Endometrium (tissue), 2 donors: Measurements from ENCODE around the gene MMP2.
A peak's percentile ranks its signal among the peaks of the same experiment; 100 is the strongest.

Source experiments
- FAIRE-seq: peaks from 2 replicates; lab custom pipeline; 2012; peaks lifted over from hg19 to GRCh38; lab: Jason Lieb, UNC
- donor health status: control.
- donor health status: control.

The MMP2 gene

DNA sequence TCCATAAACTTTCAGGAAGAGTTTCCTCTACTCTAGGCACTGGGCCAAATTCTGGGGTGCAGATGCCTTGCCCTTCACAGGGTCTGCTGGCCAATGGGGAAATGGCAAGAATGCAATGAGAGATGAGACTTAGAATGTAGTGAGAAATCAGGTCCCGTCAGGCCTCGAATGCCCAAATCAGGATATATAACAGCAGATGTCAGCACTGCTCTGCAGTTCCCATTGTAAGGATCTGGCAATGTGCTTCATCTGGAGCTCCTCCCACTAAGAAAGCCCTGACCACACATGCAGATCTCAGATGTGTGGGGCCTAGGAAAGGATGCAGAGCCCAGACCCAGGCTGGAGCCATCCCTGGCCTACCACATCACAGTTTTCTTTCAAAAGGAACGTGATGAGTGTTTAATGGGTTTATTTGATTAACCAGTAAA is 16.0 kb downstream of the MMP2 start:
- peak; percentile 95 for FAIRE-seq

DNA sequence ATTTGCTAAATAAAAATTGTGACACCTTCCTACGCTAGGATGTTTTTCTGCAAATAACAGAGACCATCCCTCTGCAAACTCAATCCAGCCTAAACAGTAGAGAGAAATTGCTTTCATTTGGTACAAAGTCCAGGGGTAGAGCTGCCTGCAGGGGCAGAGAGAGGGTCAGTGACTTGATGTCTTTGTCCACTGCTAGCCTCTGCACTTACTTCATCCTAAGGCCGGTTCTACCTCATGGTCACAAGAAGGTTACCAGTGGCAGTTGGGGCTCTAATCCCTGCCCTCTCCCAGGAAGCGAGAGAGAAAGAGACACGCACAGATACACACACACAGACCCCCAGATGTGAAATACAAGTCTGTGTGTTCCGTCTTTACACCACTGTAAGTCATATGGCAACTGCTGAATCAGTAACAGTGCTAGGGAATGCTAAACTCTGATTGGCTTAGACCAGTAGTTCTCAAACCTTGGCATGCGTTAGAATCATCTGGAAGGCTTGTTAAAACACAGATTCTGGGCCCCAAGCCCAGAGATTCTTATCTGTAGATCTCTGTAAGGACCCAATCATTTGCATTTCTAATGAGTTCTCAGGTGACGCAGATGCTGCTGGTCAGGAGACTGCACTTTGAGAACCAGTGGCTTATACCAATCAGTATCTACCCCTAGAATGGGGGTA is 16.8 kb downstream of the MMP2 start:
- FAIRE-seq = peak; percentile 70

DNA sequence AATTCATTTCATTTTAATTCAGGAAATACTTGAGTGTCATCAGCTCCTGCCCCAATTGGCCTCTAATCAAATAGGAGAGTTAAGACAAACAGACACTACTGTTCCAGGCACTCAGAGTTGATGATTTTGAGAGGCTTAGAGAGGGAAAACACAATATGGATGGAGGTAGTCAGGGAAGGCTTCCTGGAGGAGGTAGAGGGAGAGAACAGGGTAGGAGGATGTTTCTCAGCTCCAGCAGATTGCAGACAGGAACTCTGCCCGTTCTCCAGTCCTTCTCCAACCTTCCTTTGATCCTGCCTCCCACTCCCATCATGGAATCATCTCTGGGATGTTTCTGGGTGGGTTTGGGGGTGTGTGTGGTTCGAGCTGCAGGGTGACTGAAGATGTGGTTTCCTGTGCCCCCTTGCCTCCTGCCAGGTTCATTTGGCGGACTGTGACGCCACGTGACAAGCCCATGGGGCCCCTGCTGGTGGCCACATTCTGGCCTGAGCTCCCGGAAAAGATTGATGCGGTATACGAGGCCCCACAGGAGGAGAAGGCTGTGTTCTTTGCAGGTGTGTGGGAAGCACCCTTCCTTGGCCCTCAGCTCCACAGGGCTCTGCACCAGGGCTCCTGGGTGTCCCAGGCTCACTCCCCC is 17.6 kb downstream of the MMP2 start:
- no peak for FAIRE-seq

GRCh38 chr16:55497558-55497957 is 18.6 kb downstream of the MMP2 start:
- no peak for FAIRE-seq

GRCh38 chr16:55498101-55498500 is 19.1 kb downstream of the MMP2 start:
- FAIRE-seq = no peak

DNA sequence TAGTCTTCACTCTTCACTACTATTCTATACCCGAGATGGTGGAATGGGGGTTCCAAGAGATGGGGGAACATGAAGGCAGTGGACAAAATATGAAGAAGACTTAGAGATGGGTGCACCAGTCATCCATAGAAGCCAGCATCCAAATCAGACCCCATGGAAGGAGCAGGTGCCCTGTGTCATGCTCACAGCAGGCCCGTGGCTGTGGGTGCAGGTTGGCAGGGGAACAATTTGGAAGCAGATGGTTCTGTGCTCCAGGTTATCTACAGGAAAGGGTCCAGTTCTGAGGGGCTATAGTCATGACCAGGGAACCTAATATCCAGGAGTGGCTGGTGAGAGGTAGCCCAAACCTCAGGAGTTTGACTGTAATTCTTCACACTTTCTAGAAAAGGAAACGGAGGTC is 20.3 kb downstream of the MMP2 start:
- no peak for FAIRE-seq

GRCh38 chr16:55499951-55500529 is 21.0 kb downstream of the MMP2 start:
- no peak for FAIRE-seq

GRCh38 chr16:55500530-55501011 is 21.6 kb downstream of the MMP2 start:
- FAIRE-seq = no peak

DNA sequence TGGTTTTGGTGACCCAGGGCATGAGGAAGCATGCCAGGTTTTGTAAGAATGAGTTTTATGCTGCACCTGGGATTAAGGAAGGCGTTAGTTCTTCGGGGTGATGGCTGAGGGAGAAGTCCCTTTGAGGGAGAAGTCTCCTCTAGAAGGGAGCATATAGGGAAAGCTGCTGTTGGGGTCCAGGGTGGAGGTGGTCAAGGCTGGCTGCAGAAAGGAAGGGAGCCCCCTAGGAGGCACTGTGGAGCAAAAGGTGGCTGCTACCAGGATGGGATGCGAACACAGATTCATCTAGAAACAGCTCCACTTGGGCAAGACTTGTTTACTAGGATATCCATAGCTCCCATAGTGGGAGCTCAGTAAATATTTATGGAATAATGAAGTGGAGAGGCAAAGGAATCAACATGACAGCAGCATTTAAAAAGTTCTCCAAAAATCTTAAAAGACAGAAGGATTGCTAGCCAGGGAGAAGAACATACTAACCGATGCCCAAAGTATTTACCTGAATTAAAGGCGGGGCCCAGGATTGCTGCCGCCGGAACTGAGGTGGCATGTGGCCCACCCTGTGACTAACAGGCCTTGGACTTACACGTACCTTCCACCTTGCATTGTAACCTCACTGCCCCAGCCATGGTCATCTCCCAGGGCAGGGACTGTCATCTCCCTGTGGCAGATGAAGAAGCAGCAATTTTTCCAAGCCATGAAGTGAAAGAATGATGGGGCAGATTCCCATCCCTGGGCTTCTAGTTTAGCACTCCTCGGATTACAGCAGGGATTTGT is 22.7 kb downstream of the MMP2 start:
- no peak for FAIRE-seq

- peak; percentile 98 for FAIRE-seq
These were observed 23.9 kb downstream of the MMP2 start for GRCh38 chr16:55502801-55503366.

- peak; percentile 99 for FAIRE-seq
These were observed 24.9 kb downstream of the MMP2 start for GRCh38 chr16:55503726-55504550.

DNA sequence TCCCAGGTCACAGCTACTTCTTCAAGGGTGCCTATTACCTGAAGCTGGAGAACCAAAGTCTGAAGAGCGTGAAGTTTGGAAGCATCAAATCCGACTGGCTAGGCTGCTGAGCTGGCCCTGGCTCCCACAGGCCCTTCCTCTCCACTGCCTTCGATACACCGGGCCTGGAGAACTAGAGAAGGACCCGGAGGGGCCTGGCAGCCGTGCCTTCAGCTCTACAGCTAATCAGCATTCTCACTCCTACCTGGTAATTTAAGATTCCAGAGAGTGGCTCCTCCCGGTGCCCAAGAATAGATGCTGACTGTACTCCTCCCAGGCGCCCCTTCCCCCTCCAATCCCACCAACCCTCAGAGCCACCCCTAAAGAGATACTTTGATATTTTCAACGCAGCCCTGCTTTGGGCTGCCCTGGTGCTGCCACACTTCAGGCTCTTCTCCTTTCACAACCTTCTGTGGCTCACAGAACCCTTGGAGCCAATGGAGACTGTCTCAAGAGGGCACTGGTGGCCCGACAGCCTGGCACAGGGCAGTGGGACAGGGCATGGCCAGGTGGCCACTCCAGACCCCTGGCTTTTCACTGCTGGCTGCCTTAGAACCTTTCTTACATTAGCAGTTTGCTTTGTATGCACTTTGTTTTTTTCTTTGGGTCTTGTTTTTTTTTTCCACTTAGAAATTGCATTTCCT is 26.5 kb downstream of the MMP2 start:
- no peak for FAIRE-seq

DNA sequence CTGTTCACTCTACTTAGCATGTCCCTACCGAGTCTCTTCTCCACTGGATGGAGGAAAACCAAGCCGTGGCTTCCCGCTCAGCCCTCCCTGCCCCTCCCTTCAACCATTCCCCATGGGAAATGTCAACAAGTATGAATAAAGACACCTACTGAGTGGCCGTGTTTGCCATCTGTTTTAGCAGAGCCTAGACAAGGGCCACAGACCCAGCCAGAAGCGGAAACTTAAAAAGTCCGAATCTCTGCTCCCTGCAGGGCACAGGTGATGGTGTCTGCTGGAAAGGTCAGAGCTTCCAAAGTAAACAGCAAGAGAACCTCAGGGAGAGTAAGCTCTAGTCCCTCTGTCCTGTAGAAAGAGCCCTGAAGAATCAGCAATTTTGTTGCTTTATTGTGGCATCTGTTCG is 27.1 kb downstream of the MMP2 start:
- no peak for FAIRE-seq

GRCh38 chr16:55506708-55507107 is 27.7 kb downstream of the MMP2 start:
- no peak for FAIRE-seq

GRCh38 chr16:55508271-55508921 is 29.4 kb downstream of the MMP2 start:
- FAIRE-seq = no peak

DNA sequence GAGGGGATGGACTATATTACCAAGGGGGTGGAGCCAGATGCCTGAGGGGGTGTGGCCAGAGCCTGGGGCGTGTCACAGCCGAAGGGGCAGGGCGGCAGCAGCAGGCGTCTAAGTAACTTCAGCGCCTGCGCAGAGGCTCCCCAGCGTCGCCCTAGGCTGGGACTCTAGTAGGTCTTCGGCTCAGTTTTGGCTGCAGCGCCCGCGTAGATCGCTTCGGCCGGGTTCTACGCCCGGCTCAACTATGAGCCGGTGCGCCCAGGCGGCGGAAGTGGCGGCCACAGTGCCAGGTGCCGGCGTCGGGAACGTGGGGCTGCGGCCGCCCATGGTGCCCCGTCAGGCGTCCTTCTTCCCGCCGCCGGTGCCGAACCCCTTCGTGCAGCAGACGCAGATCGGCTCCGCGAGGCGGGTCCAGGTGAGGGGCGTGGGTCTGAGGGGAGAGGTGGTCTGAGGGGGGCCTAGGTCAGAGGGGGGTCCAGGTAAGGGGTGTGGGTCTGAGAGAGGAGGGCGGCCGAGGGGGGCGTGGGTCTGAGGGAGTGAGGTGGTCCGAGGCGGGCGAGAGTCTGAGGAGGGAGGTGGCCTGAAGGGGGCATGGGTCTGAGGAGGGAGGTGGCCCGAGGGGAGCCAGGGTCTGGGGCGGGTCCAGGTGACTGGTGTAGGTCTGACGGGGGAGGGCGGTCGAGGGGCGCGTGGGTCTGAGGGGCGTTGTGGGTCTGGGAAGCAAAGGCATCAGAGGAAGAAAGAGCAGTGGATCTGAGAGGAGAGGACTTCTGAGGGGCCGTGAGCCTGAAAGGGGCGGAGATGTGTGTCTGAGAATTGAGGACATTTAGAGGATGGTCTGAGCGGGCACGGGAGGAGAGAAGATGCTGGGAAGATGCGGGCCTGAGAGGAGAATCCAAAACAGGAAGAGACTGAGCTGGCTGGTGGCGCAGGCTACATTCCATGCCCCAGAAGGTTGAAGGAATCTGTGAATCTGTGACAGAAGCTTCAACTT is 30.2 kb downstream of the MMP2 start, which contains the start of gene LPCAT2:
Gene LPCAT2, plus strand, starts transcription at position 132 of the 991 bp plus-strand sequence. Its CDS starts 110 bp downstream, at position 242.
- no peak for FAIRE-seq

DNA sequence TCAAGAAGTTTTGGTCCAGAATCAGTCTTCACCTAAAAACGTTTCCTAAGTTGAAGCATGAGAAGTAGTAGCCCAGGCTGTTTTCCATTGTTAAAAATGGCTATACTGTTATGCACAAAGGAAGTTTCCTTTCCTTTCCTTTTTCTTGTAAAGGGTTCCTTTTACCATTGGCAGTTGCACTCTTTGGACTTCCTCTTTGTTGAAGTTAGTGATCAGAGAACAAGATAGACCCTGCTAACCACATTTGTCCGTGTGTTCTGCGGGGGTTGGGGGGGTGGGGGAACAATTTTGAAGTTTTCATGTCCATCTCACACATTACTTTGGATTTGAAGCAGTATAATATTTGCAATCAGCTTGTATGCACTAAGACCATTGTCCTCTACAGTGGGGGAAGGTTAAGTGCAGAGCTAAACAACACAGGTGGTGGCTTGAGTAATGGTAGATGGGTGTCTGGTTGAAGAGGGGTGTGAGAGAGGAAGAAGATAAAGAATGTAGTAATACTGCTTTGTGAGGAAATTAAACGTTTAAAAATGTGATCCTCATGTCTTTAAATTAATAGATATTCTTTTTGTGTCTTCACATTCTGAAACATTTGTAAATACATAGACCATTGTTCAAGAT is 31.3 kb downstream of the MMP2 start:
- FAIRE-seq = no peak

DNA sequence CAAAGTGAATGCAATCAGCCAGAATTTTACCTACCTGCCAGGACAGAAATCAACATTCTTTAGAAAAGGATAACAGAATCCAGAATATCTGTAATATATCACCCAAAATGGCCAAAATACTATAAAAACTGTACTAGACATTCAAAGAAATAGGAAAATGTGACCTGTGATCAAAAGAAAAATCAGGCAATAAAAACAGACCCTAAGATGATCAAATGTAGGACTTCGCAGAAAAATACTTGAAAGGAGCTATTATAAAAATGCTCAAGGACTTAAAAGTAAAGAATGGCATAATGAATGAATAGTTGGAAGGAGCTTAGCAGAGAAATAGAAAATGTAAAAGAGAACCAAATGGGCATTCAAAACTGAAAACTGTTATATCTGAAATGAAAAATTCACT is 33.9 kb downstream of the MMP2 start:
- FAIRE-seq = no peak
